Endothelial cell of umbilical vein (primary cell): ENCODE measurements around the gene RANBP1. TPM values are rescaled to one million over a fixed set of nuclear protein-coding genes. Genes with fewer than 3 reads are reported as not detected.

ENCODE experiments used
- BruUV-seq: library from RNA; stranded (reverse); fragments of 400-500 nt; replicated peaks from 2 replicates; lab custom pipeline; 2021; lab: Mats Ljungman, UMichigan
- CTCF ChIA-PET: fragments of 300-600, 350-600 bp; sonication (Branson Sonifier 250); formaldehyde crosslinking; loops from one replicate; lab custom pipeline; 2021; ENCODE audit warnings: antibody characterized with exemption, inconsistent platforms; lab: Charles Lee
- POLR2A ChIA-PET: fragments of 300-600, 350-600 bp; sonication (Branson Sonifier 250); formaldehyde crosslinking; loops from one replicate; lab custom pipeline; 2021; ENCODE audit warnings: antibody characterized with exemption, inconsistent platforms; lab: Charles Lee
- DNase-seq: peaks from one replicate; pipeline ENCODE4 v3.0.0-alpha.2; 2011; ENCODE audit warnings: low read depth, low spot score
- FAIRE-seq: peaks from 2 replicates; lab custom pipeline; 2011; peaks lifted over from hg19 to GRCh38; lab: Jason Lieb, UNC
- H2AFZ ChIP-seq: 2 replicates; pipeline ENCODE4 v1.6.0; 2012; ENCODE audit warnings: low read depth, low read length, control low read depth, inconsistent platforms
- H3K27ac ChIP-seq: 2 replicates; pipeline ENCODE4 v1.5.1; 2011; ENCODE audit warnings: low read depth, mild to moderate bottlenecking, control low read depth, low read length, moderate library complexity; ENCODE audit not compliant: insufficient read depth
- H3K27me3 ChIP-seq, 2 experiments: 2 replicates each; pipeline versions ENCODE4 v1.6.0 to v1.6.1; 2011; ENCODE audit warnings: low read length in 2 of 2, mixed read lengths in 1 of 2; ENCODE audit not compliant: control insufficient read depth in 2 of 2, insufficient read depth in 2 of 2
- H3K36me3 ChIP-seq, 2 experiments: 2 replicates in 1 of 2; 3 replicates in 1 of 2; pipeline ENCODE4 v1.5.1; 2011; ENCODE audit warnings: low read length in 2 of 2, mild to moderate bottlenecking in 1 of 2, moderate library complexity in 1 of 2; ENCODE audit not compliant: control insufficient read depth in 2 of 2, insufficient read depth in 2 of 2; ENCODE audit errors: extremely low read depth in 1 of 2
- H3K4me1 ChIP-seq: 3 replicates; pipeline ENCODE4 v1.5.1; 2011; ENCODE audit warnings: mild to moderate bottlenecking, low read length; ENCODE audit not compliant: control insufficient read depth, insufficient read depth; ENCODE audit errors: extremely low read depth
- H3K4me2 ChIP-seq: 2 replicates; pipeline ENCODE4 v1.6.1; 2011; ENCODE audit warnings: low read length, control low read depth, mixed read lengths; ENCODE audit not compliant: insufficient read depth
- H3K4me3 ChIP-seq, 3 experiments: fragments of 200-600 bp in 1 of 3; sonication (generic), shearing (Covaris generic) in 1 of 3; replicated peaks in 1 of 3; 2 replicates each; pipeline ENCODE4 v1.5.1; 2011 to 2016; ENCODE audit warnings: control low read depth in 3 of 3, low read length in 3 of 3, mild to moderate bottlenecking in 2 of 3, inconsistent platforms in 1 of 3, low read depth in 1 of 3, moderate library complexity in 1 of 3; ENCODE audit not compliant: insufficient read depth in 1 of 3
- H3K79me2 ChIP-seq: 2 replicates; pipeline ENCODE4 v1.6.0; 2012; ENCODE audit warnings: low read length, inconsistent platforms; ENCODE audit not compliant: control insufficient read depth, insufficient read depth
- H3K9ac ChIP-seq: replicated peaks from 2 replicates; pipeline ENCODE3; 2011; ENCODE audit warnings: low read length, control low read depth; ENCODE audit not compliant: insufficient read depth; ENCODE audit errors: extremely low read depth
- H3K9me1 ChIP-seq: replicated peaks from 3 replicates; pipeline ENCODE4 v1.6.0; 2011; ENCODE audit warnings: mild to moderate bottlenecking, low read length; ENCODE audit not compliant: control insufficient read depth, insufficient read depth; ENCODE audit errors: extremely low read depth
- H3K9me3 ChIP-seq: replicated peaks from 2 replicates; pipeline ENCODE4 v1.5.1; 2012; ENCODE audit warnings: low read length, inconsistent platforms; ENCODE audit not compliant: control insufficient read depth, insufficient read depth
- H4K20me1 ChIP-seq: replicated peaks from 2 replicates; pipeline ENCODE3; 2011; ENCODE audit warnings: mild to moderate bottlenecking, low read length; ENCODE audit not compliant: control insufficient read depth, insufficient read depth; ENCODE audit errors: extremely low read depth
- FOS ChIP-seq: IDR thresholded peaks from 2 replicates; pipeline ENCODE4 v1.6.1; 2011; ENCODE audit warnings: mild to moderate bottlenecking, low read length, moderate library complexity, borderline replicate concordance; ENCODE audit not compliant: insufficient read depth
- JUN ChIP-seq: IDR thresholded peaks from 2 replicates; pipeline ENCODE4 v1.6.1; 2011; ENCODE audit warnings: borderline replicate concordance, low read depth; ENCODE audit not compliant: insufficient read length, insufficient read depth
- MYC ChIP-seq: IDR thresholded peaks from one replicate; pipeline ENCODE4 v1.6.1; 2011; ENCODE audit warnings: mild to moderate bottlenecking, low read depth, low read length
- POLR2A ChIP-seq: IDR thresholded peaks from 2 replicates; pipeline ENCODE4 v1.6.1; 2012; ENCODE audit warnings: low read depth, mild to moderate bottlenecking, control low read depth, low read length
- dilution Hi-C: fragments of 300-500 bp; cut with MboI; formaldehyde crosslinking; loops from one replicate; pipeline ENCODE4 v1.15.0; 2019; ENCODE audit warnings: low sequenced_read_pairs; ENCODE audit not compliant: extremely low pct_ligation_motif_present
- intact Hi-C: fragments of 100-400 bp; cut with micrococcal nuclease; formaldehyde crosslinking; loops from one replicate; pipeline ENCODE4 v1.10.0; 2022
- polyA plus RNA-seq, 4 experiments: library from polyadenylated mRNA; depleted of rRNA in 3 of 4; stranded (reverse) in 3 of 4; unstranded in 1 of 4; fragments of >200 nt; gene quantifications; 2 replicates each; pipeline versions ENCODE4 v1.2.1 to v1.2.3, GENCODE V29; 2011 to 2012; ENCODE audit warnings: missing spikeins in 1 of 4
- total RNA-seq: library from RNA; stranded (reverse); gene quantifications from 2 replicates; pipeline ENCODE4 v1.2.3, GENCODE V29; 2021
- TF ChIP-seq, protein P1 (sequence below): IDR thresholded peaks from 2 replicates; pipeline ENCODE4 v1.6.1; 2011; ENCODE audit not compliant: insufficient read depth, insufficient read length
- TF ChIP-seq, protein P2 (sequence below), 2 donors: IDR thresholded peaks; 1 replicate in 1 of 2; 2 replicates in 1 of 2; pipeline ENCODE4 v1.5.1; 2011; ENCODE audit warnings: low read length in 2 of 2, mild to moderate bottlenecking in 2 of 2, moderate library complexity in 2 of 2, control low read depth in 1 of 2, inconsistent platforms in 1 of 2, low read depth in 1 of 2; ENCODE audit not compliant: insufficient read depth in 1 of 2; ENCODE audit errors: extremely low read depth in 1 of 2

Gene RANBP1
- total and polyA plus RNA-seq, 2 donors (not counting 3 experiments of a cell fraction or from before 2014, with no cell fraction given): 228 to 247 TPM

DNA sequence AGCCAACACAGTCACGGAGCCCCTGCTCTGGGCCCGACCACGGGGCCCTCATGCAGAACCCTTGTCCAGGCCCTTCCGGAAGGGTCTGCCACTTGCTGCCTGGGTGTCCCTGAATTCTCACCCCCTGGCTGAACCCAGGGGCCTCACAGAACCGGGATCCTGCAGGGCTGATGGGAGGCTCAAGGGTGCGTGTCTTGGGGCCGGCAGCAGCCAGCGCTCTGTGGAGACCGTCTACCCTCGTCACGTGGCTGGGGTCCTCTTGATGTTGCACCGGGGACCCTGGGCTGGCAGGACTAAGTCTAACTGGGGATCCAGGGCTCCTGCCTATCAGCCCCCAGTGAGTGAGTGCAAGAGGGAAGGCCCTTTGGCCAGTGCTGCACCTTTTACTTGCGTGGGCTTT lies 54.3 kb downstream of the RANBP1 start:
- no peak overlapping the region for H3K4me2 ChIP-seq
- no peak overlapping the region for H2AFZ ChIP-seq
- H3K4me3 ChIP-seq: no peak overlapping the region
- ChIA-PET POLR2A (no interaction called here), CTCF (no interaction called here)
- DNase-seq (no peak), FAIRE-seq (no peak)
- dilution Hi-C loops (no loop called here), intact Hi-C loops (no loop called here)
- BruUV-seq: no TSS peak
- no peak overlapping the region for H3K27ac ChIP-seq
- no peaks in the 10 kb centered on the region for H3K4me1 ChIP-seq
- H3K36me3 ChIP-seq: no peaks in the 10 kb centered on the region
- H3K79me2 ChIP-seq: no peaks in the 10 kb centered on the region
- no peak overlapping the region for H3K9ac ChIP-seq
- no peaks in the 10 kb centered on the region for H3K9me3 ChIP-seq
- no peaks in the 10 kb centered on the region for H3K27me3 ChIP-seq
- TF ChIP-seq FOS: no peak
- no peaks in the 10 kb centered on the region for H3K9me1 ChIP-seq
- no peaks in the 10 kb centered on the region for H4K20me1 ChIP-seq

DNA sequence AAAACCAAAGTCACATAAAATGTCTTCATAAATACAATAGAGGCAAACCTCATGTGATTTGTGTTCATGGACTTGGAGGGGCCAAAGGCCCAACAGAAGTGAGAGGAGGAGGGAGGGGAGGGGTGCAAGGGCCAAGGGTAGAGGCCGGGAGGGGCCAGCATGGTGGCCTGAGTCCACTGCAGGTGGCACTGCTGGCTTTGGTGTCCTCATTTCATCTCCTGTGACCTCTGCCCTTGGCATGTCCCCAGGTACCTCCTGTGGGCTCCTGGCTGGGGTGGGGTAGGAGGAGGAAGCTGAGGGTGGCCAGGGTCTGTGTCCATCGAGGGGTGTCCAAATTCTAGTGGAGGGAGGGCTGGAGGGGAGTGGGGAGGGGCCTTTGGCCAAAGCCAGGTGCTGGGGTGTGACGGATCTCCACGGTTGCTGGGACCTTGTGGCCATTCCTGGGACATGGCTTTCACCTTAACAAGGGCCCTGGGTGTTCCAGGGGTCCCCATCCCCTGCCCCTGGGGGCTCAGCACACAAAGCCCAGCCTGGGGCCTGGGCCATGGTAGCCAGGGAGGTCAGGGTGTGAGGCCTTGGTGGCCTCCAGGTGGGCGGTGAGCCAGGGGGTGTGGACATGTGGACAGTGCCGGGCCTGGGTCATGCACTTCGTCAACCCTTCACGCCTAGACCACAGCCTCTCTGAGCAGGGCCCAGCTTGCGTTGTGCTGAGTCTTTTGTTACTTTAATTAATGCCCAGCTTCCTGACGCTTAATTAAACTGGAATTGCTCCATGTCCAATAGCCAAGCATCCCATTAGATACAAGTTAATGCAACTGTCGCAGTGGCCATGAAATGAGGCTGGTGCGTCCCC lies 55.6 kb downstream of the RANBP1 start:
- dilution Hi-C loops: no loop called here
- CTCF ChIA-PET: no interaction called here
- H3K9ac ChIP-seq: no peak overlapping the region

More for the DNA sequence above, 55.6 kb downstream of the RANBP1 start:
- Histone ChIP-seq H3K9me3 (no peaks in the 10 kb centered on the region), H3K36me3 (no peaks in the 10 kb centered on the region), H3K79me2 (no peaks in the 10 kb centered on the region), H3K27ac (no peak overlapping the region), H3K4me1 (no peaks in the 10 kb centered on the region), H3K9me1 (no peaks in the 10 kb centered on the region), H2AFZ (no peak overlapping the region), H3K4me3 (no peak overlapping the region), H3K4me2 (no peak overlapping the region), H3K27me3 (no peaks in the 10 kb centered on the region), H4K20me1 (no peaks in the 10 kb centered on the region)
- TF ChIP-seq, protein P1, sequence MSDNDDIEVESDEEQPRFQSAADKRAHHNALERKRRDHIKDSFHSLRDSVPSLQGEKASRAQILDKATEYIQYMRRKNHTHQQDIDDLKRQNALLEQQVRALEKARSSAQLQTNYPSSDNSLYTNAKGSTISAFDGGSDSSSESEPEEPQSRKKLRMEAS: no peak
- TF ChIP-seq FOS (no peak), JUN (no peak), POLR2A (no peak), MYC (no peak)
- TF ChIP-seq, protein P2, sequence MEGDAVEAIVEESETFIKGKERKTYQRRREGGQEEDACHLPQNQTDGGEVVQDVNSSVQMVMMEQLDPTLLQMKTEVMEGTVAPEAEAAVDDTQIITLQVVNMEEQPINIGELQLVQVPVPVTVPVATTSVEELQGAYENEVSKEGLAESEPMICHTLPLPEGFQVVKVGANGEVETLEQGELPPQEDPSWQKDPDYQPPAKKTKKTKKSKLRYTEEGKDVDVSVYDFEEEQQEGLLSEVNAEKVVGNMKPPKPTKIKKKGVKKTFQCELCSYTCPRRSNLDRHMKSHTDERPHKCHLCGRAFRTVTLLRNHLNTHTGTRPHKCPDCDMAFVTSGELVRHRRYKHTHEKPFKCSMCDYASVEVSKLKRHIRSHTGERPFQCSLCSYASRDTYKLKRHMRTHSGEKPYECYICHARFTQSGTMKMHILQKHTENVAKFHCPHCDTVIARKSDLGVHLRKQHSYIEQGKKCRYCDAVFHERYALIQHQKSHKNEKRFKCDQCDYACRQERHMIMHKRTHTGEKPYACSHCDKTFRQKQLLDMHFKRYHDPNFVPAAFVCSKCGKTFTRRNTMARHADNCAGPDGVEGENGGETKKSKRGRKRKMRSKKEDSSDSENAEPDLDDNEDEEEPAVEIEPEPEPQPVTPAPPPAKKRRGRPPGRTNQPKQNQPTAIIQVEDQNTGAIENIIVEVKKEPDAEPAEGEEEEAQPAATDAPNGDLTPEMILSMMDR (IDR thresholded peaks at IDR 0.05; ENCODE audit: extremely low read depth in 1 of 2, insufficient read depth in 1 of 2, low read depth in 1 of 2, low read length in 2 of 2): no peak
- POLR2A ChIA-PET: no interaction called here
- DNase-seq (no peak), FAIRE-seq (no peak)
- no TSS peak for BruUV-seq
- intact Hi-C loops: no loop called here
